ENCODE data around the gene HSD11B1L.
"Not testable (repeated sequence)": the region's sequence is repeated elsewhere in the genome, so short reads cannot be mapped to it uniquely, and the experiment has no call there.

HSD11B1L gene

GRCh38 chr19:5669212-5669611 is 11.6 kb upstream of the HSD11B1L start:
- no peak for DNase-seq

- no peak for DNase-seq
Measured at GRCh38 chr19:5671600-5671999, 9.2 kb upstream of the HSD11B1L start.

GRCh38 chr19:5672708-5673459 is 7.9 kb upstream of the HSD11B1L start:
- DNase-seq: no peak

GRCh38 chr19:5673752-5674151 is 7.1 kb upstream of the HSD11B1L start:
- no peak for DNase-seq

DNA sequence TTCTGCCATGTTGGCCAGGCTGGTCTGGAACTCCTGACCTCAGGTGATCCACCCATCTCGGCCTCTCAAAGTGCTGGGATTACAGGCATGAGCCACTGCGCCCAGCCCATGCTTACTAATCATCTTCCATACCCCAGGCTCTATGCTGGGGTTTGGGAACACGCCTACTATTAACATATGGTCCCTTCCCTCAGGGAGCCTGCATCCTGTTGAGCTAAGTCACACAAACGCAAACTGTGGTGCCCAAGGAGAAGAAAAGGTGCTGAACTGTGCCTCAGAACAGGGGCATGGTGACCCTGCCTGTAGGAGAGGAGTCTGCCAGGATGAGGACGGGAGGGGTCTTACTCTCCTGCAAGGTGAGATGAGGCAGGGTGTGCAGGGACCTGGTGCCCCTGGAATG is 6.1 kb upstream of the HSD11B1L start:
- DNase-seq: no peak

DNA sequence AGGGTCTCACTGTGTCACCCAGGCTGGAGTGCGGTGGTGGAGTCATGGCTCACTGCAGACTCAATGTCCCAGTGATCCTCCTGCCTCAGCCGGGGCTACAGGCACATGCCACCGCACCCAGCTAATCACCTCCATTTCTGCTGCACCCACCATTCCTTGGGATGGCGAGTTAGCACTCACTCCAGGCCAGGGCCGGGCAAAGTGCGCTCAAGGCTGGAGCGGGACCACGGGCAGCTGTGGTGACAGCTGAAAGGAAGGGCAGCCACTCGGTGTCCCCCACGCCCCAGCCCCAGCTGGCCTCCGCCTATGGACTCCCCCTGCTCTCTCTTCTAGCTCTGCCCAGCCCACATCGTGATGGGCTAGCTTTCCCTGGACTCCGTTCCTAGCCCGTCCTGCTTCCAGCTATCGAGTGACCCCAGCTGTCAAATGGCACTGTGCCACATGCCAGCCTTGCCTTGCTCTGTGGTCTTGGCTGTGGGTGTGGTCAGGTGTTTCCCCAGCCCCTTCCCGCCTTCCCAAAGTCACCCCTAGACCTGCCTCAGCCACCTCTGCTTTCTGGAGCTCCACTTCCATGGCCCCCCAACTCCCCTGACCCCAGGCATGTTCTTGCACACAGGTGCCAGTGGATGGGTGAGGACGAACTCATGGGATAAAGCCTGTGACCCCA is 4.6 kb upstream of the HSD11B1L start:
- no peak for DNase-seq

DNA sequence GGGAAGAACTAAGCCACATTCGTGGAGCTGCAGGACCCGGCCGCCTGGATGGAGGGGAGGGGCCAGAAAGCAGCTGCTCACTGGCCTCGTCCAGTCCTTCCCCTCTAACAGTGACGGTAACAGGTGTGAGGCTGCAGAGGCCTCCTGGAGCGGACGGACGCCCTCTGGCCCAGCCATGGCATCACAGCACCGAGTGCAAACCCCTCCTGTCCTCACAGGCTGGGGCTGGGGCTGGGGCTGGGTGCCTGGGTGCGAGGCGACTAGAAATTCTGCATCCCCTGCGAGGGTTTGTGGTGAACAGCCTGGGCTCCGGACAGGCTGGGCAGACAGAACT is 4.1 kb upstream of the HSD11B1L start:
- no peak for DNase-seq

DNA sequence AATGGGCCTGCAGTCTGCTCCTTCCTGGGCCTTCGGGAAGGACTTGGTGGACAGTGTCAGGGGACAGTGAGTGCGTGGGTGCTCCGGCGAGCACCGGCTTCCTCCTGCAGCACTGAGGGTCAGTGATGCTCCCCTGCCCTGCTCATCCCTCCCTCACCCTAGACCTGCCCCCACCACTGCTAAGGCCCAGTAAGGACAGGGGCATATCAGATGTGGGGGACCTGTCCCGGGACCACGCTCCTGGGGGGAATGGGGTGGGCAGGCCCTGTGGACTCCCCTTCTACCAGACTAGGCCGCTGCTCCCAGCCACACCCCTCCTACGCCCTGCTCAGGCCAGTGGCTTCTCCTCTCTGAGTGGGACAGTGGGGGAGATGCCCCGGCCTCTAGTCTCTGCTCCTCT is 3.7 kb upstream of the HSD11B1L start:
- no peak for DNase-seq

- DNase-seq: no peak
Measured at GRCh38 chr19:5677580-5677979, 3.2 kb upstream of the HSD11B1L start.

- no peak for DNase-seq
Measured at GRCh38 chr19:5678071-5678718, 2.6 kb upstream of the HSD11B1L start.

DNA sequence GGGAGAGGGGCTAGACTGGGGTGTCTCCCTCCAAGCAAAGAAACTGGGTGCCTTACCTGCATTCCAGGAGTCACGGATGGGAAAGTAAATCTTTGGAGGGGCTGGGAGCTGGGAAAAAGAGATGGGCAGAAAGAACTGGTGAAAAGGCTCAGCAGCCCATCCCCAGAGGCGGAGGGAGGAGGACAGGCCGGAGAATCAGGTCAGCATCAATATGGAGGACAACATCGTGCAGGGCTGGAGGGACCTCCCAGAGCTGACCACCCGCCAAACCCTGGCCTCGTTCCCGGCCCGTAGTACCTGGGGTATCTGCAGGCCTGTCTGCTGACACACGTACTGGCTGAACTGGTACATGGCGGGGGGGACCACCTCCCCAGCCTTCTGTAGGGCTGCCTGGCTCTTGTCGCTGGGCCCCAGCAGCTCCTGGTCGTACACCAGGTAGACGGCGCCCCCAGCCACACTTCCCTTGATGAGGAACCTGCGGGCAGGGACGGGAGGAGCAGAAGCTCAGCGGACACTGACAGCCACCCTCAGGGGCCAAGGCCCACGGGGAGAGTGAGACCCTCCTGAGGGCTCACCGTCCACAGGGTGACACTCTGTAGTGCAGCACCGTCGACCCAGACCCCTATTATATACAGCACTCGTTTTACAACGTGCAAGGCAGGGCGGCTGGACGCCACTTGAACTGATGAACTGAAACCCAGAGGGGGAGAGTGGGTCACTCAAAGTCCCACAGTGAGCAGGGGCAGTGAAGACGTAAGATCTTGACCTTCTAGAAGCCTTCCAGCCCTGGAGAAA is 1.3 kb upstream of the HSD11B1L start:
- no peak for DNase-seq

- DNase-seq: no peak
Measured at GRCh38 chr19:5680084-5680436, 767 bp upstream of the HSD11B1L start.

DNA sequence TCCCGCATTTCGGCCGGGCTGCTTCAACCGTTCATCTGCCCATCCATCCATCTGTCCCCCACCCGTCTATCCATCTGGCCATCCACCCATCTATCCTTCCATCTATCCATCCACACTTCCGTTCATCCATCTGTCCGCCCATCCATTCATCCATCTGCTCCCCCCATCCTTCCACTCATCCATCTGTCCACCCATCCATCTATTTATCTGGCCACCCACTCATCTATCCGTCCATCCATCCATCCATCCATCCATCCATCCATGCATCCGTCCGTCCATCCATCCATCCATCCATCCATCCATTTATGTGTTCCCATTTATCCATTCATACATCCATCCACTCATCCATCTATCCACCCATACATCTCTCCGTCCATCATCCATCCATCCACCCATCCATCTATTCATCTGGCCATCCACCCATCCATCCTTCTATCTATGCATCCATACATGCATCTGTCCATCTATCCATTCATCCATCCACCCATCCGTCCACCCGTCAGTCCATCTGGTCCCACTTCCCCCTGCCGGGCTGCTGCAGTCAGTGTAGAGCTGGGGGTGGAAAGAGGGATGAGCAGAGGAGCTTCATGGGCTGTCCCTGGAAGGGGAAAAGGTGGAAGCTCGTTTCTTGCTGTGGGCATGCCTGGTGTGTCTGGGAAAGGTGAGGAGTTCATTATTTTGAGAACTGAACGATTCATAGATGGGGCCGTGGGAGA is 722 bp downstream of the HSD11B1L start:
- DNase-seq: no peak

- DNase-seq: no peak
Measured at GRCh38 chr19:5682107-5682482, 1.3 kb downstream of the HSD11B1L start.

- DNase-seq: no peak
Measured at GRCh38 chr19:5683177-5683886, 2.5 kb downstream of the HSD11B1L start.

DNA sequence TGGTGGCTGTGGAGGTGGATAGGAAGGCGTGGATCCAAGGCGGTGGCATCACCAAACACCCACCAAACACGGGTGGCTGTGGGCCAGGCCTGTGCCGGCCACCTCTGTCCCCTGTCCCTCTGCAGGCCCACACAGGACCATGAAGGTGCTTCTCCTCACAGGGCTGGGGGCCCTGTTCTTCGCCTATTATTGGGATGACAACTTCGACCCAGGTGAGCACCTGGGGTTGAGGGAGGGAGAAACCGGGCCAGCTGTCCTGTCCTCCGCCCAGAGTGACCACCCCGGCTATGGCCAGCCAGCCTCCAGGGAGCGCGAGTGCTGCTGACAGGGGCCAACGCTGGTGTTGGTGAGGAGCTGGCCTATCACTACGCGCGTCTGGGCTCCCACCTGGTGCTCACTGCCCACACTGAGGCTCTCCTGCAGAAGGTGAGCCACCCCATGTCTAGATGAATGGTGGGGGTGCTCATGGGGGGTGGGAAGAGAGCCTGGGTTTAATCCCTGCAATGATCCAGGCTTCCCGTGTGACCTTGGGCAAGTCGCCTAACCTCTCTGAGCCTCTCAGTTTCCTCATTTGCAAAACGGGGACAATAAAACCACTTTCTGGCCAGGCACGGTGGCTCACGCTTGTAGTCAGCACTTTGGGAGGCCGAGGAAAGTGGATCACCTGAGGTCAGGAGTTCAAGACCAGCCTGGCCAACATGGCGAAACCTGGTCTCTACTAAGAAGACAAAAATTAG is 4.0 kb downstream of the HSD11B1L start:
- DNase-seq: no peak

GRCh38 chr19:5686326-5686646 is 5.5 kb downstream of the HSD11B1L start:
- no peak for DNase-seq

DNA sequence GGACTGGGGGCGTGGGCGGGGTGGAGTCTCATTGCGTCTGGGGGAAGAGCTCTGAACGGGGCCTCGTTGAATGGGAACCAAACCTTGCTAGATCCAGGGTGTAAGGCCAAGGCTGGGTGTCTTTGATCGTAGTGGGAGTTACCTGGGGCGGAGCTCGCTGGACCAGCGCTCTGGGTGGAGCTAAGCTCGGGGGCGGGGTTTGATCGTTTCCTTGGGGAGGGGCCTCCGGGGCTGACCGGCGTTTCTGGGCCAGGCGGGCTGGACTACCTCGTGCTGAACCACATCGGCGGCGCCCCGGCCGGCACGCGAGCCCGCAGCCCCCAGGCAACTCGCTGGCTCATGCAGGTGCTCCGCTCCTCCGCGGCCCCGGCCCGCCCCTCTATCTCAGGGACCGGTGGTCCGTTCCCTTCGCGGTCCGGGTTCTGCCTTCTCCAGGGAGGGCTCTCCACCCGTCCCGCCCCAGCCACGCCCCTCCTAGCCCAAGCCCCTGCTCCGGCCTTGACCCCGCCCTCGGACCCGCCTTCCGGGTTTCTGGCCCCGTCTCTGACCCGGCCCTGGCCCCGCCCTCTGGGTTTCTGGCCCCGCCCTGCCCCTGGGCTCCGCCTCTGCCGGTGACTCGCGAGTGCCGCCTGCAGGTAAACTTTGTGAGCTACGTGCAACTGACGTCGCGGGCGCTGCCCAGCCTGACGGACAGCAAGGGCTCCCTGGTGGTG is 6.0 kb downstream of the HSD11B1L start:
- DNase-seq: no peak

- DNase-seq: no peak
Measured at GRCh38 chr19:5687360-5688198, 6.8 kb downstream of the HSD11B1L start.

GRCh38 chr19:5688262-5688881 is 7.5 kb downstream of the HSD11B1L start:
- DNase-seq: not testable (repeated sequence)
